ENCODE data around the gene CAMK2B. TPM values are rescaled to one million over a fixed set of nuclear protein-coding genes. Genes with fewer than 3 reads are reported as not detected.

Gene CAMK2B
- total RNA-seq, 1 donor from 2014 or later = 3.2 TPM

DNA sequence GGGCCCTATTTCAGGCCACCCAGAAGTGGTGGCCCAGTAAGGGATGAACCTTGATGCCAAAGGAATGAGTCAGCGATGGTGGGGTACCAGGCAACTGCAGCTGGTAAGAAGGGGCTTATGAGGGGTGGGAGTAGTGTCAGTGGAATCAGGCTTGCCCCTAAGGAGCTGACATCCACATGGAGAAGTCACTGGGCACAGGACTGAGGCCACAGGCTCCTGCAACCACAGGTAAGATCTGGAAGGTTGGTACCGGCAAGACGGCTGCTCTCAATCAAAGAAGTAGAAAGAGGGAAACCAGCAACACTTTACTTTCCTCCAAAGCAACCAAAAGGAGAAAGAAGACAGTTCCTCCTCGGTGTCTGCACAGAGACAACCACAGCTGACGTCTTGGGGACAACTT is 138.7 kb downstream of the CAMK2B start:
- H3K27me3 ChIP-seq = no peaks in the 10 kb centered on the region
- H3K27ac ChIP-seq = no peak overlapping the region
- H3K9me3 ChIP-seq = peaks cover 0 to 7% of the 10 kb centered on the region in 2 donors
- intact Hi-C loops (cut with DNase I) = no loop called here
- no peaks in the 10 kb centered on the region for H3K36me3 ChIP-seq
- TF ChIP-seq, protein P1, sequence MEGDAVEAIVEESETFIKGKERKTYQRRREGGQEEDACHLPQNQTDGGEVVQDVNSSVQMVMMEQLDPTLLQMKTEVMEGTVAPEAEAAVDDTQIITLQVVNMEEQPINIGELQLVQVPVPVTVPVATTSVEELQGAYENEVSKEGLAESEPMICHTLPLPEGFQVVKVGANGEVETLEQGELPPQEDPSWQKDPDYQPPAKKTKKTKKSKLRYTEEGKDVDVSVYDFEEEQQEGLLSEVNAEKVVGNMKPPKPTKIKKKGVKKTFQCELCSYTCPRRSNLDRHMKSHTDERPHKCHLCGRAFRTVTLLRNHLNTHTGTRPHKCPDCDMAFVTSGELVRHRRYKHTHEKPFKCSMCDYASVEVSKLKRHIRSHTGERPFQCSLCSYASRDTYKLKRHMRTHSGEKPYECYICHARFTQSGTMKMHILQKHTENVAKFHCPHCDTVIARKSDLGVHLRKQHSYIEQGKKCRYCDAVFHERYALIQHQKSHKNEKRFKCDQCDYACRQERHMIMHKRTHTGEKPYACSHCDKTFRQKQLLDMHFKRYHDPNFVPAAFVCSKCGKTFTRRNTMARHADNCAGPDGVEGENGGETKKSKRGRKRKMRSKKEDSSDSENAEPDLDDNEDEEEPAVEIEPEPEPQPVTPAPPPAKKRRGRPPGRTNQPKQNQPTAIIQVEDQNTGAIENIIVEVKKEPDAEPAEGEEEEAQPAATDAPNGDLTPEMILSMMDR (IDR thresholded peaks at IDR 0.05) = no peak
- H3K4me1 ChIP-seq = no peaks in the 10 kb centered on the region
- peak in 1 of 2 donors; percentile 53 for DNase-seq (ENCODE audit: low spot score in 2 of 2)
- no peak overlapping the region for H3K4me3 ChIP-seq

DNA sequence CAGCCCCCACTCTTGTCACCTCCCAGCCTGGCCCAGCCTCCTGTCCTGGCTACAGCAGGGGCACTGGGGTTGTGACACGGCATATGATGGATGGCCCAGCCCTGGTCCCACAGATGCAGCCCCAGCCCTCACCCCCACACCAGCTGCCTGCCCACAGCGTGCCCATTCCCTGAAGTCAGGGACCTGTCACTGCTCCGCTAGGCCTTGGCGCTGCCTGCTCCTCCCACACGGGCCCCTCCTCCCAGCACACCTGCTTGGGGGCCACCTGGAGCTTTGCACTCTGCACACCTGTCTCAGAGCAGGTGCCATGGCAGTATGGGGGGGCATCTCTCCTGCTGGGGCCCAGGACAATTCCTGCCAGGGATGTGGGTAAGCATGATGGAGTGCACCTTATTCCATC is 139.7 kb downstream of the CAMK2B start:
- no peak overlapping the region for H3K4me3 ChIP-seq
- no peak overlapping the region for H3K27ac ChIP-seq
- peaks cover 0 to 7% of the 10 kb centered on the region in 2 donors for H3K9me3 ChIP-seq
- intact Hi-C loops (cut with DNase I) = no loop called here
- H3K4me1 ChIP-seq = no peaks in the 10 kb centered on the region
- no peaks in the 10 kb centered on the region for H3K27me3 ChIP-seq
- no peaks in the 10 kb centered on the region for H3K36me3 ChIP-seq
- TF ChIP-seq, protein P1 (IDR thresholded peaks at IDR 0.05) = no peak
- peak in 1 of 2 donors; percentile 35 for DNase-seq (ENCODE audit: low spot score in 2 of 2)

DNA sequence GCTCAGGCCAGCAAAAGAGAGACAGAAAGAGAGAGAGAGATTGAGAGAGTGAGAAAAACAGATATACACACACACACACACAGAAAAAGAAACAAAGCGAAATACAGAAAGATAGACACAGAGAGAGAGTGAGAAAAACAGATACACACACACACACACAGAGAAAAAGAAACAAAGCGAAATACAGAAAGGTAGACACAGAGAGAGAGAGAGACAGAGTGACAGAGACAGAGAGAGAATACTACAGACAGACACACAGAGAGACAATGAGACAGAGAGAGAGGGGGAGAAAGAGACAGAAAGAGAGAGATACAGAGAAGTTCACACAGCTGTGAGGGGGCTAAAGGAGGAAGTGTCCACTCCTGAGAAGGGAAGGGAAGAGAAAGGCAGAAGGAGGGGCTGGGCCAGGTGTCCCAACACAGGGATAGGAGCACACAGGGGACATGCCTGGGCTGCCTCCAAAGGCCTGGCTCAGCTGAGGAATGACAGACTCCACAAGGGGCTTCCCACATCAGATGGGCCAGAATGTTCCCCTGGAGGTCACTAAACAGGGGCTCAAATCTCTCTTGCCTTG is 140.4 kb downstream of the CAMK2B start:
- TF ChIP-seq, protein P1 (IDR thresholded peaks at IDR 0.05) = no peak
- H3K36me3 ChIP-seq = no peaks in the 10 kb centered on the region
- H3K4me3 ChIP-seq = no peak overlapping the region
- peaks cover 0 to 7% of the 10 kb centered on the region in 2 donors for H3K9me3 ChIP-seq
- DNase-seq (ENCODE audit: low spot score in 2 of 2) = no peak
- no peak overlapping the region for H3K27ac ChIP-seq
- H3K27me3 ChIP-seq = no peaks in the 10 kb centered on the region
- intact Hi-C loops (cut with DNase I) = no loop called here
- H3K4me1 ChIP-seq = no peaks in the 10 kb centered on the region

DNA sequence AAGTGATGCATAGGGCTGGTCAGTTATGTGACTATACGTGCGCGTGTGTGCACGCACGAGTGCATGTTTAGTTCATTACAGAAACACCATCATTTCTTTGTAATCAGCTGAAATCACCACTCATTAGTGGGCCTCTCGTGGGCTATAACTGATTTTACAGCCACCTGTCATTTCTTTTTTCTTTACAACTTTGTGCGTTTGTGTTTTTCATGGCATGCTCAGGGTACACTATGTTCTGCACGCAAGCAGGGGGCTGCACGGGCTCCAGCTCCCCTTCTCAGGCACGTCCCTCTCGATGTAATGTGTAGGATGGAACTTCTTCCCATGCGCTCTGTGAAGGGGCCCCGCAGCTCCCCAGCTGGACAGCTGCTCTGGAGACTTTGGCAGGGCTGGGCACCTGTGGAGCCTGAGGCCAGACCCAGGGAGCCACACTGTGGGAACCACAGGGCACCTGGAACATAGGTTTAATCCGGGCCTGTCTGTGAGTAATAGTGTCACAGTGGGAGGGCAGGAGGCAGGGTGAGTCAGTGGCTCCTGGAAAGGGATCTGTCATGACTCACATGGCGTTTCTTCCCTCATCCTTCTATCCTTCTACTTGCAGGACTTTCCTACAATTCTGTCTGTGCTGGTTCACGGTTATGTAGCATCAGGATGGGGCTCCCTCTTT is 141.1 kb downstream of the CAMK2B start:
- intact Hi-C loops (cut with DNase I) = no loop called here
- no peak overlapping the region for H3K4me3 ChIP-seq
- TF ChIP-seq, protein P1 (IDR thresholded peaks at IDR 0.05) = no peak

DNA sequence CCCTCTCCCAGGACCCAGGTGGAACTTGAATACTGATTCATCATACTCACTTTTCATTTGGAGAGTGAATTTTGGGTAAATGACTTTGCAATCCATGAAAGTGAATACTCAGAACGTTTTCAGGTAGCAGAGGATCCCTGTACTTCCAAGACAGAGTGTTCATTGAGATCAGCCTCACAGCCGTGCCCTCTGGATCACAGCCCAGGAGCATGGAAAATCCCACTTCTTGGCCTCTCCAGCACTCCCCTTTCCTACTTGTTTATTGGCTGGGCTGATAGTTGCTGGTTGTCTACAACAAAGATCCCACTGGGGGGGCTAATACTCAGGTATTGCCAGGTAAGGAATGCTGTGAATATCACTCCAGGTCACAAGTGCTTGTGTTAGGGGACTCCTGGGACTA is 142.0 kb downstream of the CAMK2B start:
- H3K27ac ChIP-seq = no peak overlapping the region
- DNase-seq (ENCODE audit: low spot score in 2 of 2) = no peak
- H3K4me1 ChIP-seq = no peaks in the 10 kb centered on the region
- intact Hi-C loops (cut with DNase I) = no loop called here
- peaks cover 0 to 7% of the 10 kb centered on the region in 2 donors for H3K9me3 ChIP-seq
- no peaks in the 10 kb centered on the region for H3K36me3 ChIP-seq
- TF ChIP-seq, protein P1 (IDR thresholded peaks at IDR 0.05) = no peak
- no peak overlapping the region for H3K4me3 ChIP-seq
- H3K27me3 ChIP-seq = no peaks in the 10 kb centered on the region

More for the DNA sequence above, 141.1 kb downstream of the CAMK2B start:
- DNase-seq (ENCODE audit: low spot score in 2 of 2) = peak in 1 of 2 donors; percentile 33
- H3K36me3 ChIP-seq = no peaks in the 10 kb centered on the region
- no peak overlapping the region for H3K27ac ChIP-seq
- H3K9me3 ChIP-seq = peaks cover 0 to 7% of the 10 kb centered on the region in 2 donors
- H3K4me1 ChIP-seq = no peaks in the 10 kb centered on the region
- no peaks in the 10 kb centered on the region for H3K27me3 ChIP-seq
